SK-N-SH (cell line): ENCODE results near the gene TRPV5.

Experiments used
- CTCF ChIP-seq: fragments of 200-600 bp; sonication (generic); IDR thresholded peaks from 2 replicates; pipeline ENCODE4 v1.6.1; 2017; ENCODE audit warnings: antibody characterized with exemption, mild to moderate bottlenecking, moderate library complexity
- FOXJ3 ChIP-seq: sonication (generic); formaldehyde crosslinking; IDR thresholded peaks from 2 replicates; pipeline ENCODE4 v1.5.1; 2020; ENCODE audit warnings: mild to moderate bottlenecking, missing genetic modification reagents
- GABPA ChIP-seq: IDR thresholded peaks from 2 replicates; pipeline ENCODE4 v1.4.0; 2012; ENCODE audit warnings: low read depth, mild to moderate bottlenecking
- MEF2A ChIP-seq: IDR thresholded peaks from 2 replicates; pipeline ENCODE4 v1.4.0; 2012; ENCODE audit warnings: low read depth, borderline replicate concordance
- SMC3 ChIP-seq: IDR thresholded peaks from 2 replicates; pipeline ENCODE4 v1.6.1; 2012; ENCODE audit warnings: low read depth, low read length, improper control_type of control experiment
- YY1 ChIP-seq: IDR thresholded peaks from 2 replicates; pipeline ENCODE4 v1.4.0; 2012; ENCODE audit warnings: low read depth, mild to moderate bottlenecking

DNA sequence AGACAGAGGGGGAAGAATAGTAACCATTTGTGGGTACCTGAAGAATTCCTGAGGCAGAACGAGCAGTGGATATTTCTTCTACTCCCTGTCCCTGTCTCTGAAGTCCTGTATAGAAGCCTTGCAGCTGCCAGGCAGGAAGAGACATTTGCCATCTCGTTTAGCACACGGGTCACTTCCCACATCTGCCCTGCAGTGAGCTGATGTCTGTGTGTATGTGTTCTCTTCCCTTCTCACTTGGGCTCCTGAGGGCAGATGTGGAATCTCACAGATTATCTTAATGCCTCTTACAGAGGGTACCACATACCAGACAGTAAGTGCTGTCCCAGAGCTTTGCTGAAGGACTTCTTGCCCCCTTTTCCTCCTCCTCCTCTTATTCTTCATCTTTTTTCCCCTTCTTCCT lies 33.9 kb downstream of the TRPV5 start:
- TF ChIP-seq CTCF (no peak), SMC3 (no peak), FOXJ3 (no peak), YY1 (no peak), GABPA (no peak), MEF2A (no peak)
